Esophagus squamous epithelium (tissue), 4 donors: Measurements from ENCODE around the gene PCDHA1.

Experiments
- CTCF ChIP-seq, 6 experiments: fragments of 450-650 bp in 4 of 6; fragments of 200-600 bp in 2 of 6; sonication (generic) in 2 of 6; IDR thresholded peaks; one replicate each; pipeline ENCODE4 v1.5.1; 2016 to 2019; ENCODE audit warnings: antibody characterized with exemption in 6 of 6, mild to moderate bottlenecking in 4 of 6, moderate library complexity in 4 of 6
- POLR2A ChIP-seq, 4 donors: fragments of 450-650 bp; IDR thresholded peaks; one replicate each; pipeline ENCODE4 v1.6.1; 2017; ENCODE audit warnings: antibody characterized with exemption in 4 of 4, mild to moderate bottlenecking in 4 of 4, moderate library complexity in 3 of 4

- no peak for TF ChIP-seq CTCF (IDR thresholded peaks at IDR 0.05)
- TF ChIP-seq POLR2A (IDR thresholded peaks at IDR 0.05): no peak
Observed at GRCh38 chr5:140881889-140882590, 96.1 kb downstream of the PCDHA1 start, which contains the start of gene PCDHA13.
